ENCODE measurements around the gene DTWD1. TPM values are rescaled to one million over a fixed set of nuclear protein-coding genes. Genes with fewer than 3 reads are reported as not detected.

The DTWD1 gene
- total and polyA plus RNA-seq, 10 of the 15 experiments (the other 5 are each of a cell fraction or from before 2014, with no cell fraction given) = 13.9 to 32.0 (median 19.3) TPM

- DNase-seq (ENCODE audit: low read depth, low spot score) = no peak
- Histone ChIP-seq H3K4me2 (ENCODE audit: control insufficient read depth, insufficient read depth) (no peak overlapping the region), H2AFZ (ENCODE audit: control insufficient read depth, low read depth, low read length) (no peak overlapping the region), H3K4me1 (ENCODE audit: control insufficient read depth, insufficient read depth, low read length) (no peaks in the 10 kb centered on the region), H3K9ac (ENCODE audit: control insufficient read depth, insufficient read depth, low read length) (no peak overlapping the region), H3K36me3 (ENCODE audit: control insufficient read depth in 2 of 2, insufficient read depth in 2 of 2, low read length in 1 of 2) (no peaks in the 10 kb centered on the region), H3K9me3 (replicated peaks; ENCODE audit: control insufficient read depth, insufficient read depth, low read length) (no peaks in the 10 kb centered on the region), H3K4me3 (no peak overlapping the region), H3K79me2 (ENCODE audit: control insufficient read depth, insufficient read depth, low read length) (no peaks in the 10 kb centered on the region), H3K27me3 (replicated peaks in 1 of 2; ENCODE audit: control insufficient read depth in 2 of 2, insufficient read depth in 2 of 2, low read length in 1 of 2) (no peaks in the 10 kb centered on the region), H3K27ac (ENCODE audit: control insufficient read depth, insufficient read depth) (no peak overlapping the region), H4K20me1 (ENCODE audit: control insufficient read depth, insufficient read depth) (no peaks in the 10 kb centered on the region)
- TF ChIP-seq SMAD1 (IDR thresholded peaks at IDR 0.05; ENCODE audit: low read depth, partially characterized antibody) (no peak), SP1 (IDR thresholded peaks at IDR 0.05; ENCODE audit: low read depth, low read length) (no peak), ZBED1 (IDR thresholded peaks at IDR 0.05; ENCODE audit: borderline replicate concordance) (no peak), CHD2 (IDR thresholded peaks at IDR 0.05; ENCODE audit: borderline replicate concordance, low read depth, low read length) (no peak), NFYA (IDR thresholded peaks at IDR 0.05; ENCODE audit: borderline replicate concordance, low read depth, low read length) (no peak), SMAD5 (IDR thresholded peaks at IDR 0.05; ENCODE audit: low read depth) (no peak), MYC (IDR thresholded peaks at IDR 0.05; ENCODE audit: insufficient read depth, insufficient read length, insufficient replicate concordance, low read length, severe bottlenecking) (no peak), SUPT20H (IDR thresholded peaks at IDR 0.05; ENCODE audit: borderline replicate concordance, control insufficient read depth, low read depth, low read length) (no peak)
- TF ChIP-seq, protein P1, sequence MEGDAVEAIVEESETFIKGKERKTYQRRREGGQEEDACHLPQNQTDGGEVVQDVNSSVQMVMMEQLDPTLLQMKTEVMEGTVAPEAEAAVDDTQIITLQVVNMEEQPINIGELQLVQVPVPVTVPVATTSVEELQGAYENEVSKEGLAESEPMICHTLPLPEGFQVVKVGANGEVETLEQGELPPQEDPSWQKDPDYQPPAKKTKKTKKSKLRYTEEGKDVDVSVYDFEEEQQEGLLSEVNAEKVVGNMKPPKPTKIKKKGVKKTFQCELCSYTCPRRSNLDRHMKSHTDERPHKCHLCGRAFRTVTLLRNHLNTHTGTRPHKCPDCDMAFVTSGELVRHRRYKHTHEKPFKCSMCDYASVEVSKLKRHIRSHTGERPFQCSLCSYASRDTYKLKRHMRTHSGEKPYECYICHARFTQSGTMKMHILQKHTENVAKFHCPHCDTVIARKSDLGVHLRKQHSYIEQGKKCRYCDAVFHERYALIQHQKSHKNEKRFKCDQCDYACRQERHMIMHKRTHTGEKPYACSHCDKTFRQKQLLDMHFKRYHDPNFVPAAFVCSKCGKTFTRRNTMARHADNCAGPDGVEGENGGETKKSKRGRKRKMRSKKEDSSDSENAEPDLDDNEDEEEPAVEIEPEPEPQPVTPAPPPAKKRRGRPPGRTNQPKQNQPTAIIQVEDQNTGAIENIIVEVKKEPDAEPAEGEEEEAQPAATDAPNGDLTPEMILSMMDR (IDR thresholded peaks at IDR 0.05 in 2 of 3, conservative IDR thresholded peaks at IDR 0.05 in 1 of 3; ENCODE audit: control insufficient read depth in 2 of 3, extremely low read depth in 1 of 3, insufficient read depth in 1 of 3, low read depth in 3 of 3, low read length in 3 of 3) = no peak
- TF ChIP-seq, protein P2, sequence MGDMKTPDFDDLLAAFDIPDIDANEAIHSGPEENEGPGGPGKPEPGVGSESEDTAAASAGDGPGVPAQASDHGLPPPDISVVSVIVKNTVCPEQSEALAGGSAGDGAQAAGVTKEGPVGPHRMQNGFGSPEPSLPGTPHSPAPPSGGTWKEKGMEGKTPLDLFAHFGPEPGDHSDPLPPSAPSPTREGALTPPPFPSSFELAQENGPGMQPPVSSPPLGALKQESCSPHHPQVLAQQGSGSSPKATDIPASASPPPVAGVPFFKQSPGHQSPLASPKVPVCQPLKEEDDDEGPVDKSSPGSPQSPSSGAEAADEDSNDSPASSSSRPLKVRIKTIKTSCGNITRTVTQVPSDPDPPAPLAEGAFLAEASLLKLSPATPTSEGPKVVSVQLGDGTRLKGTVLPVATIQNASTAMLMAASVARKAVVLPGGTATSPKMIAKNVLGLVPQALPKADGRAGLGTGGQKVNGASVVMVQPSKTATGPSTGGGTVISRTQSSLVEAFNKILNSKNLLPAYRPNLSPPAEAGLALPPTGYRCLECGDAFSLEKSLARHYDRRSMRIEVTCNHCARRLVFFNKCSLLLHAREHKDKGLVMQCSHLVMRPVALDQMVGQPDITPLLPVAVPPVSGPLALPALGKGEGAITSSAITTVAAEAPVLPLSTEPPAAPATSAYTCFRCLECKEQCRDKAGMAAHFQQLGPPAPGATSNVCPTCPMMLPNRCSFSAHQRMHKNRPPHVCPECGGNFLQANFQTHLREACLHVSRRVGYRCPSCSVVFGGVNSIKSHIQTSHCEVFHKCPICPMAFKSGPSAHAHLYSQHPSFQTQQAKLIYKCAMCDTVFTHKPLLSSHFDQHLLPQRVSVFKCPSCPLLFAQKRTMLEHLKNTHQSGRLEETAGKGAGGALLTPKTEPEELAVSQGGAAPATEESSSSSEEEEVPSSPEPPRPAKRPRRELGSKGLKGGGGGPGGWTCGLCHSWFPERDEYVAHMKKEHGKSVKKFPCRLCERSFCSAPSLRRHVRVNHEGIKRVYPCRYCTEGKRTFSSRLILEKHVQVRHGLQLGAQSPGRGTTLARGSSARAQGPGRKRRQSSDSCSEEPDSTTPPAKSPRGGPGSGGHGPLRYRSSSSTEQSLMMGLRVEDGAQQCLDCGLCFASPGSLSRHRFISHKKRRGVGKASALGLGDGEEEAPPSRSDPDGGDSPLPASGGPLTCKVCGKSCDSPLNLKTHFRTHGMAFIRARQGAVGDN (IDR thresholded peaks at IDR 0.05) = no peak
- TF ChIP-seq, protein P3, sequence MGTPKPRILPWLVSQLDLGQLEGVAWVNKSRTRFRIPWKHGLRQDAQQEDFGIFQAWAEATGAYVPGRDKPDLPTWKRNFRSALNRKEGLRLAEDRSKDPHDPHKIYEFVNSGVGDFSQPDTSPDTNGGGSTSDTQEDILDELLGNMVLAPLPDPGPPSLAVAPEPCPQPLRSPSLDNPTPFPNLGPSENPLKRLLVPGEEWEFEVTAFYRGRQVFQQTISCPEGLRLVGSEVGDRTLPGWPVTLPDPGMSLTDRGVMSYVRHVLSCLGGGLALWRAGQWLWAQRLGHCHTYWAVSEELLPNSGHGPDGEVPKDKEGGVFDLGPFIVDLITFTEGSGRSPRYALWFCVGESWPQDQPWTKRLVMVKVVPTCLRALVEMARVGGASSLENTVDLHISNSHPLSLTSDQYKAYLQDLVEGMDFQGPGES (IDR thresholded peaks at IDR 0.05) = no peak
- TF ChIP-seq, protein P4, sequence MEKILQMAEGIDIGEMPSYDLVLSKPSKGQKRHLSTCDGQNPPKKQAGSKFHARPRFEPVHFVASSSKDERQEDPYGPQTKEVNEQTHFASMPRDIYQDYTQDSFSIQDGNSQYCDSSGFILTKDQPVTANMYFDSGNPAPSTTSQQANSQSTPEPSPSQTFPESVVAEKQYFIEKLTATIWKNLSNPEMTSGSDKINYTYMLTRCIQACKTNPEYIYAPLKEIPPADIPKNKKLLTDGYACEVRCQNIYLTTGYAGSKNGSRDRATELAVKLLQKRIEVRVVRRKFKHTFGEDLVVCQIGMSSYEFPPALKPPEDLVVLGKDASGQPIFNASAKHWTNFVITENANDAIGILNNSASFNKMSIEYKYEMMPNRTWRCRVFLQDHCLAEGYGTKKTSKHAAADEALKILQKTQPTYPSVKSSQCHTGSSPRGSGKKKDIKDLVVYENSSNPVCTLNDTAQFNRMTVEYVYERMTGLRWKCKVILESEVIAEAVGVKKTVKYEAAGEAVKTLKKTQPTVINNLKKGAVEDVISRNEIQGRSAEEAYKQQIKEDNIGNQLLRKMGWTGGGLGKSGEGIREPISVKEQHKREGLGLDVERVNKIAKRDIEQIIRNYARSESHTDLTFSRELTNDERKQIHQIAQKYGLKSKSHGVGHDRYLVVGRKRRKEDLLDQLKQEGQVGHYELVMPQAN (conservative IDR thresholded peaks at IDR 0.05) = no peak
- ChIA-PET CTCF (no interaction called here), POLR2A (no interaction called here), RAD21 (ENCODE audit: unreplicated experiment) (no interaction called here), SMC1A (ENCODE audit: uncharacterized antibody, unreplicated experiment) (no interaction called here)
- in situ Hi-C loops (cut with MboI) (no loop called here), intact Hi-C loops (cut with micrococcal nuclease; ENCODE audit: unreplicated experiment) (no loop called here)
- 7% methylated on average over 3 of the region's 3 CpGs for WGBS (ENCODE audit: insufficient coverage, insufficient replicate concordance, low lambda C conversion rate, missing lambda C conversion rate)
- FAIRE-seq = no peak
- no TSS peak for BruUV-seq (replicated peaks)
- no peak for ATAC-seq
These were observed 67.4 kb downstream of the DTWD1 start for GRCh38 chr15:49688135-49688790.

Data from GM12878 (cell line).